HUES6 (cell line): Measurements from ENCODE around the gene KLHDC1.
"Not testable (repeated sequence)": the region's sequence is repeated elsewhere in the genome, so short reads cannot be mapped to it uniquely, and the experiment has no call there.

Source experiments
- H3K27ac ChIP-seq: 2 replicates; pipeline ENCODE4 v1.7.0; 2013; ENCODE audit warnings: low read depth, mild to moderate bottlenecking, low read length, inconsistent platforms
- H3K27me3 ChIP-seq: 2 replicates; pipeline ENCODE4 v1.6.1; 2013; ENCODE audit warnings: low read length; ENCODE audit not compliant: control insufficient read depth, insufficient read depth
- H3K36me3 ChIP-seq: 2 replicates; pipeline ENCODE4 v1.6.1; 2013; ENCODE audit warnings: low read length; ENCODE audit not compliant: control insufficient read depth, insufficient read depth
- H3K4me1 ChIP-seq: 2 replicates; pipeline ENCODE4 v1.6.1; 2013; ENCODE audit warnings: low read length; ENCODE audit not compliant: control insufficient read depth, insufficient read depth
- H3K4me3 ChIP-seq: 2 replicates; pipeline ENCODE4 v1.5.1; 2013; ENCODE audit warnings: low read depth, low read length
- H3K9ac ChIP-seq: one replicate; pipeline ENCODE4 v1.6.1; 2013; ENCODE audit warnings: mild to moderate bottlenecking, low read length
- H3K9me3 ChIP-seq: 2 replicates; pipeline ENCODE4 v1.6.1; 2013; ENCODE audit warnings: low read depth, low read length; ENCODE audit not compliant: control insufficient read depth, insufficient read depth

Gene KLHDC1, protein sequence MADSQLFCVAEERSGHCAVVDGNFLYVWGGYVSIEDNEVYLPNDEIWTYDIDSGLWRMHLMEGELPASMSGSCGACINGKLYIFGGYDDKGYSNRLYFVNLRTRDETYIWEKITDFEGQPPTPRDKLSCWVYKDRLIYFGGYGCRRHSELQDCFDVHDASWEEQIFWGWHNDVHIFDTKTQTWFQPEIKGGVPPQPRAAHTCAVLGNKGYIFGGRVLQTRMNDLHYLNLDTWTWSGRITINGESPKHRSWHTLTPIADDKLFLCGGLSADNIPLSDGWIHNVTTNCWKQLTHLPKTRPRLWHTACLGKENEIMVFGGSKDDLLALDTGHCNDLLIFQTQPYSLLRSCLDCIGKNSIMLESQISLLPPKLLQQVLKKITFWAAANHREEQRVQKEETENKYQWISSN

DNA sequence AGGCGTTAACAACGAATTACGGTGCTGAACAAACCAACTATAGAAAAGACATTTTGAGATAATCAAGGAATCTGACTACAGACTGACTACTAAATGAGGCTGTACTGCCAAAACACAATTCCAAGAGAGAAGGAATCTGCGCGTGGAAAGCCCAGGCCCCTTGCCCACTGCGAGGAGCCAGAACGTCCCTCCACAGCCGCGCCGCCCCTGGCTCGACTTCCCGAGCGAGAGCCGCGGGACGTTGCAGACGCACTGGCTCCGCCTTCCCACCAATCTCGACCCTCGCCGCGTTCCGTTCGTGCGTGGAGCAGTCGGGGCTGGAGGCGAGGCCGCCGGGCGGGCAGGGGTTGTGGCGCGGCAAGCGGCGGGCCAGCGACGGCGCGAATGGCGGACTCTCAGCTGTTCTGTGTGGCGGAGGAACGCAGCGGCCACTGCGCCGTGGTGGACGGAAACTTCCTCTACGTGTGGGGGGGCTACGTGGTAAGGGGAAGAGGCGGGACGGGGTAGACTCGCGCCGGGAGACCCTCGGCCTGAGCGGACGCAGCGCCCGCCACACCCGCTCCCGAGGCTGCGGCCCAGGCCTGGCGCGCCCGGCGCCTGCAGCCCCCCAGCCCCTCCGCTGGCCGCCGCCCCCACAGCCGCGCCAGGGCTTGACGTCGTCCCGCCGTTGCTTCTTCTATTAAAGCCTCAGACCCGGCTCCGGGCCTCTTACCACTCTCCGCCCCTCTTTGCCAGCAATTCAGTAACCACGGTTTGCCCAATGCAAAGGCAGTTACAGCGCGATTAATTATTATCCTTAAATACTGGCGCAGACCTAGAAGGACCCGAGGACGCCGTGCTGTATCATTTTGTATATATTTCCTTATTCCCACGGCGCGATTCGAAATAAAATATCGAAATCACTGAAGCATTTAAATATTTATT is at the start of gene KLHDC1:
Gene KLHDC1 (plus strand): TSS at position 310 of the 924 bp plus-strand sequence. CDS start 75 bp downstream, at position 385.
- H3K9me3 ChIP-seq, result no peaks in the 10 kb centered on the region
- peaks cover 19% of the 10 kb centered on the region for H3K27me3 ChIP-seq
- peak within 1 kb of the TSS; percentile 89 for H3K9ac ChIP-seq
- H3K4me1 ChIP-seq, result peaks cover 14% of the 10 kb centered on the region
- no peaks in the 10 kb centered on the region for H3K36me3 ChIP-seq
- peak within 1 kb of the TSS; percentile 93 for H3K4me3 ChIP-seq
- H3K27ac ChIP-seq, result no peak within 1 kb of the TSS; the same call in 1 of the 2 replicates

DNA sequence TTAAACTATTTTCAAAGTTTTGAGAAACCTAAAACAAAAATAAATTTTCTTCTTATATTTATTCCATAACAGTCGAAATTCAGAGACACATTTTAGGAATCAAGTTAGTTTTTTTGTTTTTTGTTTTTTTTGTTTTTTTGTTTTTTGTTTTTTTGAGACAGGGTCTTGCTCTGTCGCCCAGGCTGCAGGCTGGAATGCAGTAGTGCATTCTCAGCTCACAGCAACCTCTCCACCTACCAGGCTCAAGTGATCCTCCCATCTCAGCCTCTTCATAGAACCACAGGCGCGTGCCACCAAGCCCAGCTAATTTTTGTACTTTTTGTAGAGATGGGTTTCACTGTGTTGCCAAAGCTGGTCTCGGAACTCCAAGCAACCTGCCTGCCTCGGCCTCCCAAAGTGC is 39.4 kb upstream of the KLHDC1 start:
- Histone ChIP-seq H3K27me3 (no peaks in the 10 kb centered on the region), H3K4me3 (no peak overlapping the region), H3K27ac (no peak overlapping the region), H3K36me3 (peaks cover 39% of the 10 kb centered on the region), H3K9ac (no peak overlapping the region), H3K9me3 (no peaks in the 10 kb centered on the region), H3K4me1 (no peaks in the 10 kb centered on the region)

DNA sequence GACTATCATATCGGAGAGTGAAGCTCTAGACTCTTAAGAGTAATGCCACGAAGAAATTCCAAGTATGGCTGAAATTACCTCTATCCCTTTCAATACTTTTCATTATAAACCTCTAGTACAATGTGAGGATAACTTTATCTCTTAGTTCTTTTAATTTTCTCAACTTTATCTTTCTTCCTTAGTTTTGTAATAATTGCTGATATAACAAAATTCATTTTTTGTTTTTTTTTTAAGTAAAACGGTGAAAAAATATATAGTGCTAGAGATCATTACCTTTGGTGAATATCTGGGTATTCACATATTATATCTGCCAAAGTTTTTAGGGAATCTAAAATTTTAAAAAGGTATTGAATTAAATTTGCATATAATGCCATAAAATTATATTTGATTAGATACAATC is 38.4 kb upstream of the KLHDC1 start:
- Histone ChIP-seq H3K27ac (no peak overlapping the region), H3K27me3 (no peaks in the 10 kb centered on the region), H3K4me3 (no peak overlapping the region), H3K9me3 (no peaks in the 10 kb centered on the region), H3K4me1 (no peaks in the 10 kb centered on the region), H3K36me3 (peaks cover 38% of the 10 kb centered on the region), H3K9ac (no peak overlapping the region)

DNA sequence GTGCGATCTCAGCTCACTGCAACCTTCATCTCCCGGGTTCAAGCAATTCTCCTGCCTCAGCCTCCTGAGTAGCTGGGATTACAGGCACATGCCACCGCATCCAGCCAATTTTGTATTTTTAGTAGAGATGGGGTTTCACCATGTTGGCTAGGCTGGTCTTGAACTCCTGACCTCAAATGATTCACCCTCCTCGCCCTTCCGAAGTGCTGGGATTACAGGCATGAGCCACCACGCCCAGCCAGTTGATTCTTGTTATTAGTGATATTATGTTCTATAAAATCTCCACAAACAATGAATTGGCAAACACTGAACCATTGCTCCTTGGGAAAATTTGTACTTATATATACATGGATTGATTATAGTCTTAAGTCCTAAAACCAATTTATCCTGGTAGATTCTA is 35.4 kb upstream of the KLHDC1 start:
- H3K27me3 ChIP-seq, H3K4me3 ChIP-seq, H3K9me3 ChIP-seq, H3K4me1 ChIP-seq, H3K27ac ChIP-seq, H3K9ac ChIP-seq: not testable (repeated sequence)
- peaks cover 11% of the 10 kb centered on the region for H3K36me3 ChIP-seq

DNA sequence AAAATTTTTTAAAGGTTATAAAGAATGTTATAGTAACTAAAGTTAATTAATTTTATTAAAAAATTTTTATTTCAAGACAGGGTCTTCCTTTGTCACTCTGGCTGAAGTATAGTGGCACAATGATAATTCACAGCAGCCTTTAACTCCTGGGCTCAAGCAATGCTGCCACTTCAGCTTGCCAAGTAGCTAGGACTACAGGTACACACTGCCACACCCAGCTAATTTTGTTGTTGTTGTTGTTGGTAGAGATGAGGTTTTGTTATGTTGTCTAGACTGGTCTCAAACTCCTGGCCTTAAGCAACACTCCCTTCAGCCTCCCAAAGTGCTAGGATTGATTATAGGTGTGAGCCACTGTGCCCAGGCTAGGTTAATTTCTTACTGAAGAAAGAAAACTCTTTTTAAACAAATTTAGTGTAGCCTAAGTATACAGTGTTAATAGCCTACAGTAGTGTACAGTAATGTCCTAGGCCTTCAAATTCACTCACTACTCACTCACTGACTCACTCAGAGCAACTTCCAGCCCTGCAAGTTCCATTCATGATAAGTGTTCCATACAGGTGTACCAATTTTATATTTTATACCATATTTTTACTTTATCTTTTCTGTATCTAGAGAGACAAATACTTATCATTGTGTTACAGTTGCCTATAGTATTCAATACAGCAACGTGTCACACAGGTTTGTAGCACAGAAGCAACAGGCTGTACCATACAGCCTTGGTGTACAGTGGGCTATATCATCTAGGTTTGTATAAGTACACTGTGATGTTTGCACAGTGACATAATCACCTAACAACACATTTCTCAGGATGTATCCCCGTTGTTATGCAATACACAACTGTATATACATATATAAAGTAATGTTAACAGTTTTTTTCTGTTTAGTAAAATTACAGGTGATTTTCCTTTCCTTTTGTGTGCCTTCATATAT is 33.1 kb upstream of the KLHDC1 start:
- H3K27ac ChIP-seq, result no peak overlapping the region
- H3K36me3 ChIP-seq, result peaks cover 7% of the 10 kb centered on the region
- H3K9ac ChIP-seq, result no peak overlapping the region
- no peaks in the 10 kb centered on the region for H3K9me3 ChIP-seq
- no peaks in the 10 kb centered on the region for H3K4me1 ChIP-seq
- H3K27me3 ChIP-seq, result no peaks in the 10 kb centered on the region
- no peak overlapping the region for H3K4me3 ChIP-seq

DNA sequence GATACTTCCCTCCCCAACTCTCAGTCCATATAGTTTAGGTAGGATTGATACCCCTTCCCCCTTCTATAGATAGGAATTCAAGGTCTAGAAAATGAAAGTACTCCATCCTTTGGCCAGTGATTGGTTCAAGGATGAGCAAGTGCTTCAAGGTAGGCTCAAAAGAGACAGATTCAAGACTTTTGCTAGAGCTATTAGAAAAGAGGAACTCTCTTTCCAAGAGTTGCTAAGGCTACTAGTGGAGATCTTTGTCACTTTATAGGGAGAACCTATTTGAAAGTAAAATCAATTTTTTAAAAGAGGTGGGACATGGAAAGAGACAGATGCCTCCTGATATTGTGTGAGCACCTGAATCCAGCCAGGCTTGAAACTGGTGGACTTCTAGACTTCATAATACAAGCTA is 22.4 kb upstream of the KLHDC1 start:
- no peaks in the 10 kb centered on the region for H3K9me3 ChIP-seq
- H3K27me3 ChIP-seq, result no peaks in the 10 kb centered on the region
- H3K9ac ChIP-seq, result no peak overlapping the region
- H3K36me3 ChIP-seq, result peaks cover 37% of the 10 kb centered on the region
- no peak overlapping the region for H3K4me3 ChIP-seq
- H3K4me1 ChIP-seq, result no peaks in the 10 kb centered on the region
- no peak overlapping the region for H3K27ac ChIP-seq

DNA sequence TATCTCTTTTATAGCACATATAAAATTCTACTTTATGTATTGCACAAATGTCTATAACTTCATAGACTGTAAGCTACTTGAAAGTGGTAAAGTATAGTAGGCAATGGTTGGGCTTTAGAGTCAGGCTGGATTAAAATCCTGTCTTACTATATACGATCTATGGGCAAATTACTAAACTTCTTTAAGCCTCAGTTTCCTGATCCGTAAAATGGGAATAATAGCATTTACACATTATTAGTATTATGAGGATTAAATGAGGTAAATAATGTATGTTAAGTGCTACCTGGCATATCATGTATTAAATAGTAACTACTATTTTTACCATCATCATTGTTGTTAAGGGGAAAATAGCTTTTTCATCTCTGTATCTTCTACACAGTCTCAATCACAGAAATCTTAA is 19.3 kb upstream of the KLHDC1 start:
- Histone ChIP-seq H3K36me3 (peaks cover 50% of the 10 kb centered on the region), H3K4me3 (no peak overlapping the region), H3K9ac (no peak overlapping the region), H3K27me3 (no peaks in the 10 kb centered on the region), H3K4me1 (no peaks in the 10 kb centered on the region), H3K9me3 (no peaks in the 10 kb centered on the region), H3K27ac (no peak overlapping the region)

DNA sequence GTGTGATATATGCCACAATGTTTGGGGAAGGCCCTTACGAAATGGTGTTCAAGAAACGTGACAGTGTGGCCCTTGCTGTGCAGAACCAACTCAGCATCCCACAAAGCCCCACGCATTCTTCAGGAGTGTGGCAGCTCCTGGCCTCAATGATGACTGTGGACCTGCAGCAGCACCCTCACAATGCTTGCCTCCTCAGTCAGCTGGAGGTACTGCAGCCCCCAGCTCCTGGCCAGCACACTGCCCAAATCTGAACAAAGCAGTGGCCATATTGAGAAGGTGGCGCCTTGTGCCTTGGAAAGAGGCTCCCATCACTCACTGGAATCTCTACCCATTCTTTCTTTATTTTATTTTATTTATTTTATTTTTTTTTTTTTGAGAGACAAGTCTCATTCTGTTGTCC is 15.3 kb upstream of the KLHDC1 start:
- no peaks in the 10 kb centered on the region for H3K27me3 ChIP-seq
- H3K36me3 ChIP-seq, result peaks cover 68% of the 10 kb centered on the region
- H3K9me3 ChIP-seq, result no peaks in the 10 kb centered on the region
- no peaks in the 10 kb centered on the region for H3K4me1 ChIP-seq
- H3K4me3 ChIP-seq, result no peak overlapping the region
- H3K9ac ChIP-seq, result no peak overlapping the region
- no peak overlapping the region for H3K27ac ChIP-seq

DNA sequence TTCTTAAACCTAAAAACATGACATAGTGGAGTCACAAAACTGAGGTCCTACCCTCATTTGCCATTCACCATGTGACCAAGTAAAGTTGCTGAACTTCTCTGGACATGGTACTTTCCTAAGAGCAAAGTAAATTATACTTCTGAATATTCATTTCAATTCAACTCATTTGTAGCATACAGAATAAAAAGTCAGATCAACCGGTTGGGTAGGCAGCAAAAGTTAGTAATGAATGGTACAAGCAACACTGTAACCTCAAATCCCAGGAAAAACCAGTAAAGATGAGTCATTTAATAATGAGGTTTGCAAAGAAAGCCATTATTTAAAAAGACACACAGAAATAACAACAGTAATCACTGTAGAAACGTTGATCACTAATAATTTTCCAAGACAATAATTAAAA is 13.6 kb upstream of the KLHDC1 start:
- Histone ChIP-seq H3K27ac (no peak overlapping the region), H3K4me3 (no peak overlapping the region), H3K4me1 (no peaks in the 10 kb centered on the region), H3K27me3 (no peaks in the 10 kb centered on the region), H3K36me3 (peaks cover 62% of the 10 kb centered on the region), H3K9ac (no peak overlapping the region), H3K9me3 (no peaks in the 10 kb centered on the region)

DNA sequence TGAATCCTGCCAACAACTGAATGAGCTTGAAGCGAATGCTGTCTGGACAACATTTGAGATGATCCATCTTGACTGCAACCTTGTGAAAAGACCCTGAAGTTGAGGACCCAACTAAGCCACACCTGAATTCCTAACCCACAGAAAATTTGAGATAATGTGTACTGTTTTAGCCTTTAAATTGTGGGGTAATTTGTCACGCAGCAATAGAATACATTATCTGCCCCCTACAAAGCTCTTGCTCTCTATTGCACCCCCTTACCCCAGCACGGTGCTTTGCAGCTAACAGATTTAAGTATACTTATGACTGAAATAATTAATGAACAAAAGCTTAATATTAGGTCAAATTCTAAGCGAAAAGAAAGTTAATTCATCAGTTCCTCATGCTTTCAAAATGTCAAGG is 6.5 kb upstream of the KLHDC1 start:
- Histone ChIP-seq H3K27ac (no peak overlapping the region), H3K27me3 (peaks cover 4% of the 10 kb centered on the region; the same call in 1 of the 2 replicates), H3K4me1 (peaks cover 12% of the 10 kb centered on the region), H3K9ac (no peak overlapping the region), H3K4me3 (no peak overlapping the region), H3K9me3 (no peaks in the 10 kb centered on the region), H3K36me3 (peaks cover 16% of the 10 kb centered on the region)
